ENCODE data around the gene XRN2.

- TF ChIP-seq CTCF (IDR thresholded peaks at IDR 0.05; ENCODE audit: low read depth, low read length, missing input control) (no peak), TAF1 (conservative IDR thresholded peaks at IDR 0.05) (no peak), FOXA1 (IDR thresholded peaks at IDR 0.05) (no peak), YY1 (IDR thresholded peaks at IDR 0.05) (no peak), MAX (IDR thresholded peaks at IDR 0.05) (no peak), JUND (IDR thresholded peaks at IDR 0.05) (no peak), ZBTB33 (IDR thresholded peaks at IDR 0.05) (no peak), ATF3 (IDR thresholded peaks at IDR 0.05) (no peak), RAD21 (IDR thresholded peaks at IDR 0.05) (no peak), EGR1 (IDR thresholded peaks at IDR 0.05; ENCODE audit: low read depth in 2 of 2) (no peak)
These were observed 77.6 kb downstream of the XRN2 start for GRCh38 chr20:21380711-21381110.

Measured in liver (tissue), 3 donors.